HCT116 (cell line): ENCODE results near the gene SFXN5. TPM values are rescaled to one million over a fixed set of nuclear protein-coding genes. Genes with fewer than 3 reads are reported as not detected.

Experiments used
- ATAC-seq: fragments of 200-7000 bp; cut with Tn5 transposase; 2 replicates; pipeline ENCODE4 v1.9.1; 2020; ENCODE audit warnings: mild to moderate bottlenecking, moderate library complexity
- BruUV-seq: library from RNA; stranded (reverse); fragments of 400-500 nt; replicated peaks from 2 replicates; lab custom pipeline; 2021; lab: Mats Ljungman, UMichigan
- CTCF ChIA-PET: fragments of 300-600 bp; sonication (Branson Sonifier 250); formaldehyde crosslinking; loops from one replicate; lab custom pipeline; 2021; ENCODE audit warnings: antibody characterized with exemption; lab: Charles Lee
- POLR2A ChIA-PET: fragments of 300-600, 350-600 bp; sonication (Branson Sonifier 250); formaldehyde crosslinking; loops from one replicate; lab custom pipeline; 2021; ENCODE audit warnings: antibody characterized with exemption; lab: Charles Lee
- RAD21 ChIA-PET, 2 experiments: fragments of 300-600 bp; sonication (Branson Sonifier 250); formaldehyde crosslinking; loops; one replicate each; lab custom pipeline; 2023; ENCODE audit warnings: low total read pairs in 2 of 2; ENCODE audit not compliant: uncharacterized antibody in 2 of 2, unreplicated experiment in 2 of 2, low non-redundant PET in 1 of 2; lab: Charles Lee
- DNase-seq: peaks from one replicate; pipeline ENCODE4 v3.0.0-alpha.2; 2010; ENCODE audit warnings: low read depth, low spot score
- H2AFZ ChIP-seq: fragments of 200-600 bp; shearing (Covaris generic), sonication (generic); 2 replicates; pipeline ENCODE4 v1.6.1; 2017; ENCODE audit warnings: low read depth, mixed run types, mixed read lengths, antibody characterized with exemption, low read length; ENCODE audit not compliant: poor library complexity, severe bottlenecking
- H3K27ac ChIP-seq: 2 replicates; pipeline ENCODE4 v1.5.1; 2012; ENCODE audit warnings: low read depth, low read length
- H3K27me3 ChIP-seq: fragments of 200-600 bp; sonication (generic); 2 replicates; pipeline ENCODE4 v1.6.1; 2016; ENCODE audit warnings: mixed run types, low read length, mixed read lengths; ENCODE audit not compliant: insufficient read depth
- H3K36me3 ChIP-seq, 2 experiments: fragments of 200-500 bp in 1 of 2; fragments of 200-600 bp in 1 of 2; sonication (Bioruptor generic) in 1 of 2; sonication (generic) in 1 of 2; 2 replicates each; pipeline versions ENCODE4 v1.5.1 to v1.6.1; 2014 to 2016; ENCODE audit warnings: low read length in 2 of 2, inconsistent platforms in 1 of 2, mixed read lengths in 1 of 2, mixed run types in 1 of 2; ENCODE audit not compliant: insufficient read depth in 2 of 2, control insufficient read depth in 1 of 2
- H3K4me1 ChIP-seq, 2 experiments: fragments of 200-600 bp in 1 of 2; sonication (generic) in 1 of 2; 2 replicates each; pipeline versions ENCODE4 v1.5.1 to v1.6.1; 2012 to 2017; ENCODE audit warnings: low read length in 2 of 2, inconsistent platforms in 1 of 2, mild to moderate bottlenecking in 1 of 2, mixed read lengths in 1 of 2, mixed run types in 1 of 2, moderate library complexity in 1 of 2; ENCODE audit not compliant: insufficient read depth in 2 of 2, control insufficient read depth in 1 of 2
- H3K4me2 ChIP-seq: fragments of 200-600 bp; sonication (generic); 2 replicates; pipeline ENCODE4 v1.6.1; 2017; ENCODE audit warnings: mixed run types, low read length, mixed read lengths
- H3K4me3 ChIP-seq, 2 experiments: fragments of 200-600 bp in 1 of 2; sonication (generic) in 1 of 2; replicated peaks in 1 of 2; 2 replicates each; pipeline ENCODE4 v1.5.1; 2011 to 2016; ENCODE audit warnings: low read length in 2 of 2, control low read depth in 1 of 2, low read depth in 1 of 2, mild to moderate bottlenecking in 1 of 2, mixed read lengths in 1 of 2, mixed run types in 1 of 2
- H3K79me2 ChIP-seq: fragments of 200-600 bp; sonication (generic); 2 replicates; pipeline ENCODE4 v1.6.1; 2017; ENCODE audit warnings: mild to moderate bottlenecking, mixed run types, low read length, moderate library complexity, mixed read lengths; ENCODE audit not compliant: insufficient read depth
- H3K9ac ChIP-seq: fragments of 200-600 bp; sonication (generic); 2 replicates; pipeline ENCODE4 v1.6.1; 2016; ENCODE audit warnings: low read length, mixed read lengths
- H3K9me2 ChIP-seq: fragments of 200-600 bp; sonication (generic), shearing (Covaris generic); 2 replicates; pipeline ENCODE4 v1.6.1; 2017; ENCODE audit warnings: mixed run types, mild to moderate bottlenecking, moderate library complexity; ENCODE audit not compliant: insufficient read depth
- H3K9me3 ChIP-seq, 2 experiments: fragments of 200-500 bp in 1 of 2; fragments of 200-600 bp in 1 of 2; sonication (Bioruptor generic) in 1 of 2; sonication (generic) in 1 of 2; 2 replicates each; pipeline ENCODE4 v1.6.1; 2014 to 2017; ENCODE audit warnings: low read length in 2 of 2, mixed read lengths in 2 of 2, inconsistent platforms in 1 of 2, low read depth in 1 of 2, mild to moderate bottlenecking in 1 of 2, mixed run types in 1 of 2, moderate library complexity in 1 of 2; ENCODE audit not compliant: control insufficient read depth in 1 of 2, insufficient read depth in 1 of 2
- H4K20me1 ChIP-seq: fragments of 200-600 bp; sonication (generic), shearing (Covaris generic); 2 replicates; pipeline ENCODE4 v1.6.1; 2017; ENCODE audit warnings: mixed run types, mild to moderate bottlenecking, moderate library complexity; ENCODE audit not compliant: insufficient read depth
- JUND ChIP-seq: IDR thresholded peaks from 2 replicates; pipeline ENCODE4 v1.6.1; 2012
- REST ChIP-seq: IDR thresholded peaks from 2 replicates; pipeline ENCODE4 v1.6.1; 2012; ENCODE audit warnings: low read depth
- SP1 ChIP-seq: IDR thresholded peaks from 2 replicates; pipeline ENCODE4 v1.6.1; 2012; ENCODE audit warnings: low read depth
- SRF ChIP-seq: IDR thresholded peaks from 2 replicates; pipeline ENCODE4 v1.6.1; 2012; ENCODE audit warnings: low read depth
- ZNF274 ChIP-seq: fragments of 200-500 bp; sonication (Bioruptor generic); IDR thresholded peaks from 2 replicates; pipeline ENCODE4 v1.6.1; 2014; ENCODE audit warnings: mild to moderate bottlenecking, low read depth, low read length, inconsistent platforms
- intact Hi-C: fragments of 100-400 bp; cut with micrococcal nuclease; formaldehyde crosslinking; loops from 2 replicates; pipeline ENCODE4 v1.10.0; 2022
- total RNA-seq: library from RNA; stranded (reverse); gene quantifications from one replicate; pipeline ENCODE4 v1.2.1, GENCODE V29; 2021; ENCODE audit not compliant: unreplicated experiment

The SFXN5 gene
- total RNA-seq, 1 experiment from 2014 or later: 10.0 TPM

- Histone ChIP-seq H3K4me3 (no peak overlapping the region), H3K4me1 (no peaks in the 10 kb centered on the region), H4K20me1 (no peaks in the 10 kb centered on the region), H3K9me2 (no peaks in the 10 kb centered on the region), H3K36me3 (no peaks in the 10 kb centered on the region), H3K27me3 (no peaks in the 10 kb centered on the region), H3K9me3 (no peaks in the 10 kb centered on the region), H2AFZ (no peak overlapping the region), H3K27ac (no peak overlapping the region), H3K79me2 (no peaks in the 10 kb centered on the region), H3K9ac (no peak overlapping the region), H3K4me2 (no peak overlapping the region)
- no peak for ATAC-seq
- POLR2A ChIA-PET: no interaction called here
- TF ChIP-seq ZNF274: no peak
- no peak for TF ChIP-seq REST
- TF ChIP-seq JUND: no peak
- TF ChIP-seq SP1: no peak
- no peak for TF ChIP-seq SRF
- intact Hi-C loops: no loop called here
- BruUV-seq: no TSS peak
- CTCF ChIA-PET: no interaction called here
- no peak for DNase-seq
- RAD21 ChIA-PET: no interaction called here
Measured at GRCh38 chr2:72959995-72960981, 111.2 kb downstream of the SFXN5 start.
